Neural cell (in vitro differentiated cells): Measurements from ENCODE around the gene STX16. TPM values are rescaled to one million over a fixed set of nuclear protein-coding genes. Genes with fewer than 3 reads are reported as not detected.

Experiments used
- H2AFZ ChIP-seq: fragments of 200-600, 300-800 bp; sonication (generic), shearing (Covaris generic); 2 replicates; pipeline ENCODE4 v1.6.0; 2014; ENCODE audit warnings: low read depth, mild to moderate bottlenecking, antibody characterized with exemption, low read length, moderate library complexity
- H3F3A ChIP-seq: fragments of 200-600 bp; shearing (Covaris generic); 2 replicates; pipeline ENCODE4 v1.6.1; 2016; ENCODE audit warnings: mild to moderate bottlenecking, moderate library complexity, mixed read lengths, antibody characterized with exemption, low read length; ENCODE audit not compliant: insufficient read depth, poor library complexity, severe bottlenecking
- H3K27ac ChIP-seq: fragments of 200-600, 300-800 bp; sonication (generic), shearing (Covaris generic); 2 replicates; pipeline ENCODE4 v1.5.1; 2014; ENCODE audit warnings: mild to moderate bottlenecking, low read length, moderate library complexity
- H3K27me3 ChIP-seq: fragments of 300-800, 200-600 bp; sonication (generic), shearing (Covaris generic); 2 replicates; pipeline ENCODE4 v1.6.0; 2014; ENCODE audit warnings: mild to moderate bottlenecking, low read depth, low read length, moderate library complexity; ENCODE audit not compliant: insufficient read depth
- H3K36me3 ChIP-seq: fragments of 300-800, 200-600 bp; sonication (generic), shearing (Covaris generic); 2 replicates; pipeline ENCODE4 v1.5.1; 2014; ENCODE audit warnings: mild to moderate bottlenecking, antibody characterized with exemption, low read length, moderate library complexity; ENCODE audit not compliant: insufficient read depth
- H3K4me2 ChIP-seq: fragments of 300-800, 200-600 bp; sonication (generic), shearing (Covaris generic); 2 replicates; pipeline ENCODE4 v1.6.0; 2014; ENCODE audit warnings: mild to moderate bottlenecking, low read length
- H3K4me3 ChIP-seq: fragments of 300-800, 200-600 bp; sonication (generic), shearing (Covaris generic); 2 replicates; pipeline ENCODE4 v1.5.1; 2014; ENCODE audit warnings: mild to moderate bottlenecking, low read length, moderate library complexity
- H3K79me2 ChIP-seq: fragments of 200-600 bp; shearing (Covaris generic); replicated peaks from 2 replicates; pipeline ENCODE4 v1.6.0; 2014; ENCODE audit warnings: mild to moderate bottlenecking, low read length, moderate library complexity; ENCODE audit not compliant: insufficient read depth
- H3K9ac ChIP-seq: fragments of 300-800, 200-600 bp; sonication (generic), shearing (Covaris generic); 2 replicates; pipeline ENCODE4 v1.6.1; 2016; ENCODE audit warnings: mild to moderate bottlenecking, low read length, mixed read lengths
- H3K9me2 ChIP-seq: fragments of 200-600 bp; shearing (Covaris generic); 2 replicates; pipeline ENCODE4 v1.6.1; 2016; ENCODE audit warnings: mild to moderate bottlenecking, low read length, mixed read lengths; ENCODE audit not compliant: insufficient read depth
- H3K9me3 ChIP-seq: fragments of 200-600, 300-800 bp; sonication (generic), shearing (Covaris generic); 2 replicates; pipeline ENCODE4 v1.6.1; 2016; ENCODE audit warnings: mild to moderate bottlenecking, mixed run types, low read length, moderate library complexity, mixed read lengths
- H4K20me1 ChIP-seq: fragments of 200-600 bp; shearing (Covaris generic); 2 replicates; pipeline ENCODE4 v1.6.1; 2016; ENCODE audit warnings: mild to moderate bottlenecking, mixed run types; ENCODE audit not compliant: insufficient read depth
- EP300 ChIP-seq: fragments of 450-650 bp; conservative IDR thresholded peaks from 2 replicates; pipeline ENCODE4 v1.6.1; 2014; ENCODE audit warnings: antibody characterized with exemption, mild to moderate bottlenecking, moderate library complexity; ENCODE audit not compliant: poor library complexity, severe bottlenecking
- EZH2 ChIP-seq: fragments of 200-600, 300-800 bp; shearing (Covaris generic), sonication (generic); IDR thresholded peaks from 2 replicates; pipeline ENCODE4 v1.6.1; 2014; ENCODE audit warnings: antibody characterized with exemption, low read length, borderline replicate concordance, mild to moderate bottlenecking; ENCODE audit not compliant: insufficient read depth, poor library complexity, severe bottlenecking
- MXI1 ChIP-seq: fragments of 450-650 bp; conservative IDR thresholded peaks from 2 replicates; pipeline ENCODE4 v1.6.1; 2014; ENCODE audit warnings: antibody characterized with exemption, mild to moderate bottlenecking; ENCODE audit not compliant: poor library complexity, severe bottlenecking
- POLR2AphosphoS5 ChIP-seq: IDR thresholded peaks from 2 replicates; pipeline ENCODE4 v1.6.1; 2012
- RAD21 ChIP-seq: fragments of 450-650 bp; conservative IDR thresholded peaks from 2 replicates; pipeline ENCODE4 v1.6.1; 2014; ENCODE audit warnings: antibody characterized with exemption, mild to moderate bottlenecking, moderate library complexity
- REST ChIP-seq: IDR thresholded peaks from 2 replicates; pipeline ENCODE4 v1.6.1; 2012; ENCODE audit warnings: borderline replicate concordance
- SMC3 ChIP-seq: fragments of 450-650 bp; conservative IDR thresholded peaks from 2 replicates; pipeline ENCODE4 v1.6.1; 2014; ENCODE audit warnings: antibody characterized with exemption, mild to moderate bottlenecking, moderate library complexity; ENCODE audit not compliant: poor library complexity
- TAF1 ChIP-seq: IDR thresholded peaks from 2 replicates; pipeline ENCODE4 v1.6.1; 2012; ENCODE audit warnings: low read depth
- polyA plus RNA-seq: library from polyadenylated mRNA; depleted of rRNA; stranded (reverse); fragments of >200 nt; gene quantifications from 2 replicates; pipeline ENCODE4 v1.2.3, GENCODE V29; 2014
- TF ChIP-seq, protein P1 (sequence below): fragments of 450-650 bp; IDR thresholded peaks from 2 replicates; pipeline ENCODE4 v1.5.1; 2014; ENCODE audit warnings: antibody characterized with exemption, mild to moderate bottlenecking, moderate library complexity; ENCODE audit not compliant: poor library complexity, severe bottlenecking

STX16 gene
- polyA plus RNA-seq, 1 donor from 2014 or later, result 120 TPM

- Histone ChIP-seq H3K4me2 (no peak overlapping the region), H3K79me2 (no peaks in the 10 kb centered on the region), H2AFZ (no peak overlapping the region), H3K27me3 (no peaks in the 10 kb centered on the region), H4K20me1 (no peaks in the 10 kb centered on the region), H3K9ac (no peak overlapping the region), H3K36me3 (no peaks in the 10 kb centered on the region), H3F3A (no peaks in the 10 kb centered on the region), H3K9me3 (no peaks in the 10 kb centered on the region), H3K9me2 (no peaks in the 10 kb centered on the region), H3K4me3 (no peak overlapping the region), H3K27ac (no peak overlapping the region)
- no peak for TF ChIP-seq SMC3
- TF ChIP-seq TAF1, result no peak
- no peak for TF ChIP-seq RAD21
- TF ChIP-seq POLR2AphosphoS5, result no peak
- TF ChIP-seq, protein P1, sequence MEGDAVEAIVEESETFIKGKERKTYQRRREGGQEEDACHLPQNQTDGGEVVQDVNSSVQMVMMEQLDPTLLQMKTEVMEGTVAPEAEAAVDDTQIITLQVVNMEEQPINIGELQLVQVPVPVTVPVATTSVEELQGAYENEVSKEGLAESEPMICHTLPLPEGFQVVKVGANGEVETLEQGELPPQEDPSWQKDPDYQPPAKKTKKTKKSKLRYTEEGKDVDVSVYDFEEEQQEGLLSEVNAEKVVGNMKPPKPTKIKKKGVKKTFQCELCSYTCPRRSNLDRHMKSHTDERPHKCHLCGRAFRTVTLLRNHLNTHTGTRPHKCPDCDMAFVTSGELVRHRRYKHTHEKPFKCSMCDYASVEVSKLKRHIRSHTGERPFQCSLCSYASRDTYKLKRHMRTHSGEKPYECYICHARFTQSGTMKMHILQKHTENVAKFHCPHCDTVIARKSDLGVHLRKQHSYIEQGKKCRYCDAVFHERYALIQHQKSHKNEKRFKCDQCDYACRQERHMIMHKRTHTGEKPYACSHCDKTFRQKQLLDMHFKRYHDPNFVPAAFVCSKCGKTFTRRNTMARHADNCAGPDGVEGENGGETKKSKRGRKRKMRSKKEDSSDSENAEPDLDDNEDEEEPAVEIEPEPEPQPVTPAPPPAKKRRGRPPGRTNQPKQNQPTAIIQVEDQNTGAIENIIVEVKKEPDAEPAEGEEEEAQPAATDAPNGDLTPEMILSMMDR, result no peak
- TF ChIP-seq EP300, result no peak
- TF ChIP-seq MXI1, result no peak
- no peak for TF ChIP-seq EZH2
- TF ChIP-seq REST, result no peak
Measured at GRCh38 chr20:58624687-58625086, 26.4 kb upstream of the STX16 start.

GRCh38 chr20:58625585-58625984 is 25.5 kb upstream of the STX16 start:
- Histone ChIP-seq H3K9me3 (no peaks in the 10 kb centered on the region), H3K4me3 (no peak overlapping the region), H3F3A (no peaks in the 10 kb centered on the region), H3K36me3 (no peaks in the 10 kb centered on the region), H3K4me2 (no peak overlapping the region), H3K9ac (no peak overlapping the region), H3K9me2 (no peaks in the 10 kb centered on the region), H4K20me1 (no peaks in the 10 kb centered on the region), H2AFZ (no peak overlapping the region), H3K27me3 (no peaks in the 10 kb centered on the region), H3K27ac (no peak overlapping the region), H3K79me2 (no peaks in the 10 kb centered on the region)
- TF ChIP-seq RAD21 (no peak), SMC3 (no peak), REST (no peak), EZH2 (no peak), EP300 (no peak), MXI1 (no peak), POLR2AphosphoS5 (no peak), TAF1 (no peak)
- TF ChIP-seq, protein P1, result no peak
